ENCODE results near the gene CECR2. TPM values are rescaled to one million over a fixed set of nuclear protein-coding genes. Genes with fewer than 3 reads are reported as not detected.
"Not testable (repeated sequence)": the region's sequence is repeated elsewhere in the genome, so short reads cannot be mapped to it uniquely, and the experiment has no call there.

CECR2 gene
- total RNA-seq, 1 donor from 2014 or later, result 0.24 TPM

- Mint-ChIP-seq H3K27me3 (ENCODE audit: unreplicated experiment) (no peaks in the 10 kb centered on the region), H3K4me1 (ENCODE audit: unreplicated experiment) (peaks cover 9% of the 10 kb centered on the region), H3K27ac (ENCODE audit: unreplicated experiment) (no peak within 1 kb of the TSS), H3K36me3 (ENCODE audit: unreplicated experiment) (no peaks in the 10 kb centered on the region), H3K4me3 (ENCODE audit: unreplicated experiment) (no peak within 1 kb of the TSS), H3K9me3 (ENCODE audit: unreplicated experiment) (no peaks in the 10 kb centered on the region)
- TF ChIP-seq CTCF (IDR thresholded peaks at IDR 0.05), result no peak
- DNase-seq (ENCODE audit: extremely low spot score, unreplicated experiment), result no peak
These were observed 193.9 kb downstream of the CECR2 start, which contains the start of gene SLC25A18 for GRCh38 chr22:17562906-17563870. Gene SLC25A18 (plus strand): TSS chr22:17563498. CDS start chr22:17579945, 16,447 bp downstream.

- Mint-ChIP-seq H3K27me3 (ENCODE audit: unreplicated experiment) (no peaks in the 10 kb centered on the region), H3K9me3 (ENCODE audit: unreplicated experiment) (no peaks in the 10 kb centered on the region), H3K36me3 (ENCODE audit: unreplicated experiment) (no peaks in the 10 kb centered on the region), H3K4me1 (ENCODE audit: unreplicated experiment) (peaks cover 9% of the 10 kb centered on the region), H3K27ac (ENCODE audit: unreplicated experiment) (no peak overlapping the region), H3K4me3 (ENCODE audit: unreplicated experiment) (no peak overlapping the region)
- no peak for TF ChIP-seq CTCF (IDR thresholded peaks at IDR 0.05)
- no peak for DNase-seq (ENCODE audit: extremely low spot score, unreplicated experiment)
These were observed 194.7 kb downstream of the CECR2 start for GRCh38 chr22:17563936-17564391.

GRCh38 chr22:17566016-17566687 lies 196.9 kb downstream of the CECR2 start:
- H3K27me3 Mint-ChIP-seq (ENCODE audit: unreplicated experiment); DNase-seq (ENCODE audit: extremely low spot score, unreplicated experiment); H3K27ac Mint-ChIP-seq (ENCODE audit: unreplicated experiment); H3K36me3 Mint-ChIP-seq (ENCODE audit: unreplicated experiment); H3K9me3 Mint-ChIP-seq (ENCODE audit: unreplicated experiment); H3K4me3 Mint-ChIP-seq (ENCODE audit: unreplicated experiment): not testable (repeated sequence)
- H3K4me1 Mint-ChIP-seq (ENCODE audit: unreplicated experiment), result peaks cover 30% of the 10 kb centered on the region

- TF ChIP-seq CTCF (IDR thresholded peaks at IDR 0.05), result no peak
- Mint-ChIP-seq H3K9me3 (ENCODE audit: unreplicated experiment) (no peaks in the 10 kb centered on the region), H3K4me1 (ENCODE audit: unreplicated experiment) (peaks cover 33% of the 10 kb centered on the region), H3K27ac (ENCODE audit: unreplicated experiment) (no peak overlapping the region), H3K27me3 (ENCODE audit: unreplicated experiment) (no peaks in the 10 kb centered on the region), H3K36me3 (ENCODE audit: unreplicated experiment) (no peaks in the 10 kb centered on the region), H3K4me3 (ENCODE audit: unreplicated experiment) (no peak overlapping the region)
- no peak for DNase-seq (ENCODE audit: extremely low spot score, unreplicated experiment)
These were observed 197.5 kb downstream of the CECR2 start for GRCh38 chr22:17566776-17567175.

- H3K4me3 Mint-ChIP-seq (ENCODE audit: unreplicated experiment), result peak overlapping the region; percentile 50
- H3K4me1 Mint-ChIP-seq (ENCODE audit: unreplicated experiment), result peaks cover 25% of the 10 kb centered on the region
- no peak for TF ChIP-seq CTCF (IDR thresholded peaks at IDR 0.05)
- peak overlapping the region; percentile 48 for H3K27ac Mint-ChIP-seq (ENCODE audit: unreplicated experiment)
- no peaks in the 10 kb centered on the region for H3K9me3 Mint-ChIP-seq (ENCODE audit: unreplicated experiment)
- H3K27me3 Mint-ChIP-seq (ENCODE audit: unreplicated experiment), result no peaks in the 10 kb centered on the region
- H3K36me3 Mint-ChIP-seq (ENCODE audit: unreplicated experiment), result no peaks in the 10 kb centered on the region
- DNase-seq (ENCODE audit: extremely low spot score, unreplicated experiment), result no peak
These were observed 200.8 kb downstream of the CECR2 start for GRCh38 chr22:17569971-17570511.
